Measurements from ENCODE around the gene KRIT1.
A peak's percentile ranks its signal among the peaks of the same experiment; 100 is the strongest.
"Not testable (repeated sequence)": the region's sequence is repeated elsewhere in the genome, so short reads cannot be mapped to it uniquely, and the experiment has no call there.

The KRIT1 gene

DNA sequence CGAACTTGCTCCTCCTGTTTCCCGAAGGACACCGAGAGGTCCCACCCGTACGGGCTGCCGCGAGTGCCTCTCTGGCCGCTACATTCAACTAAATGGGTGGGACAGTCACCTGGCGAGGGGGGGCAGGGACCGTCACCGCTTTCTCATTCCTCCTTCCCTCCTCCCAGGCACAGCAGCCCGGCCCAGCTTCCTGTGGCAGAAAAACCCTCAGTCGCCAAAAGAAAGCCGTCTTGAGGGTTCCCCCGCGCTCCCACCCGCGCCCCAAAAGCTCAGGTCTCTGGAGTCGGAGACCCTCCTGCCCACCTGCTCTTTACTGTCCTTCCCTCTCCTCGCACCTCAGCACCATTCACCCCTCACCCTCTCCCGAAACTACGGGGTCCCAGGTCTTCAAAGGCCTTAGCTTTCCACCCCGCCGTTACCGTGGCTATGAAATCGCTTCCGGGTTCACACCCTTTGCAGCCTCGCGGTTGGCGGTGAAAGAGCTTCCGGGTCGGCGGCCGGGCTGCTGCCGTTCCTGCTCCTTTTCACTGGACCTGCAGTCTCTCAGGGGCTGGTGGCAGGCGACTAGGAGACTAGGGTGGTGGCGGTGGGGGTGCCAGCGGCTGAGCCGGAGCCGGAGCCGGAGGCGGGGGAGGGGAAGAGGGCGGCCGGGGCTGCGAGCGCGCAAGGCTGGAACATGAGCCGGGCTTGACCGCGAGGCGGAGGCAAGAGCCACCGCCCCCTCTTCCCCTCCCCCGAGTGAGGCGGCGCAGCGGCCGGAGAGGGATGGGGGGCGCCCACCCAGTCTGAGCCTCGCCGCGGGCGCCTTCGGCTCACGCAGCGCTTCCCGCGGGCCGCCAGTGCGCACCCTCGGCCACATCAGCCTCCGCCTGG, at the start of gene KRIT1, which contains the start of gene ANKIB1:
TSS of gene KRIT1 (minus strand) at position 428 of the 873 bp plus-strand sequence. CDS start 3,779 bp downstream, outside the sequence.
TSS of gene ANKIB1 (plus strand) at position 488 of the 873 bp plus-strand sequence. CDS start 49,005 bp downstream, outside the sequence.
- FAIRE-seq: no peak

GRCh38 chr7:92295391-92295790, 49.7 kb upstream of the KRIT1 start:
- no peak for FAIRE-seq

GRCh38 chr7:92293896-92294590, 48.3 kb upstream of the KRIT1 start:
- peak; percentile 61 for FAIRE-seq

DNA sequence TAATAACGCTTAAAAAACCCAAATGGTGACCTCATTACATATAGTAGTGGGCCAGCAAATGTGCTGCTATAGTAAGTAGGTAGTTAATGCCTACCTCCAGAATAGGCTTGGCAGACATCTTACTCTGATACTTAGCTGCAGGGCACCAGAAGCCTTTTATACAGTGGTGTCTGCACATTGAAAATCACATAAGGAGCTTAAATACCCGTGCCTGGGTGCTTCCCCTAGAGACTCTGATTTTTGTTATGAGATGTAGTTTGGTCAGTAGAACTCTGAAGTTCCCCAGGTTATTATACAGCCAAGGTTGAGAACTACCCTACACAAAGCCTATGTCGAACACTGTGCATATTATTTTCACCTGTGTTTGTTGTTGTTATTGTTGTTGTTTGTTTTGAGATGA, 47.3 kb upstream of the KRIT1 start:
- FAIRE-seq: no peak

DNA sequence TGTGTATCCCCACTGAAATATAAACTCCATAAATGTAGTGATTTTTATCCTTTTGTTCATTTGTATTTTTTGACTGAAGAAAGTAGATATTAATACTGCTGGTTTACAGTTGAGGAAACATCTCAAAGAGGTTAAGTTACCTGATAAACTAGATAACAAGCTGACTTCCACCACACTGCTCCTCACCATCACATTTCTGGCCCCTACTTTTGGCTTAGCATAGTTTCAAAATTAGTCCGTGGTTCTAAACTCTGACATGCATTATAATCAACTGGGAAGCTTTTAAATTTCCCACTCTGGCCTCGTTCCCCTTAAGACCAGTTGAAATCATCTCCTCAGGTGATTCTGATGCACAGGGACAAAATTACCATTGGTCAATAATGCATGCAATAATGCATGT, 43.6 kb upstream of the KRIT1 start:
- no peak for FAIRE-seq

DNA sequence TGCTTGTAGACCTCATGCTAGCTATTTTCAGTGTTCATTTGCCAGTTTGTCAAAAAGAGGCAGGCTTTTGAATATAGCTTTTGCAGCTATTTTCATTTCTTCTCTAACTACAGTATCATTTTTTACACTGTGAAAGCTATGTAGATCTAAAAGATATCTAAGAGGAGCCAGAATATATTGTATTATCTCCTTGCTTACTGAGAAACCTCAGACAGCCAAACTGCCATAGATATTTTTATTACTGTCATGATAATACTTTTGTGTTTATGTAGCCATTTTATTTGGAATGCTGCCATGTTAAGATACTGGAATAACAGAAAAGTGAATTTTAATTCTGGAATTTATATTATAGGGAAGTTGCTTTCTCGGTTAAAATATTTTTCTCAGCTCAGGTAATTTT, 37.2 kb upstream of the KRIT1 start:
- no peak for FAIRE-seq

GRCh38 chr7:92282221-92282814, 36.6 kb upstream of the KRIT1 start:
- FAIRE-seq: no peak

DNA sequence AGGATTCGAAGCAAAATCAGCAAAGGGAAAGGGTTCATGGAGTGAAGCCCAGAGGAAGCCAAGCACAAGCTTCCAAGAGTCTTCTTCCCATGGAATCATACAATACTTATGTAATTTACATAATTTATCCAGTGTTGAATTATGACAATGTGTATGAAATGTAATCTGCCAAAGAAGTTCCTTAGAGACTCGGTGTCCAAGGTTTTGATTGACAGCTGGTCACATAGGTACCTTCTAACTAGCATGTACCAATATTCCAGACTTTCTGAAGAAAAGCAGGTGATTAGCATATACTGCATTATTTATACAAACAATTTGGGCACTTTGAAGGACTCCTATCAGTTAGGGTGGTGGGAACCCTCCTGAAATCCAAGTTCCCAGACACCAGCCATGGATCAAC, 35.3 kb upstream of the KRIT1 start:
- FAIRE-seq: no peak

- no peak for FAIRE-seq
Measured at GRCh38 chr7:92279396-92280031, 33.8 kb upstream of the KRIT1 start.

GRCh38 chr7:92276460-92276864, 30.7 kb upstream of the KRIT1 start:
- FAIRE-seq: no peak

DNA sequence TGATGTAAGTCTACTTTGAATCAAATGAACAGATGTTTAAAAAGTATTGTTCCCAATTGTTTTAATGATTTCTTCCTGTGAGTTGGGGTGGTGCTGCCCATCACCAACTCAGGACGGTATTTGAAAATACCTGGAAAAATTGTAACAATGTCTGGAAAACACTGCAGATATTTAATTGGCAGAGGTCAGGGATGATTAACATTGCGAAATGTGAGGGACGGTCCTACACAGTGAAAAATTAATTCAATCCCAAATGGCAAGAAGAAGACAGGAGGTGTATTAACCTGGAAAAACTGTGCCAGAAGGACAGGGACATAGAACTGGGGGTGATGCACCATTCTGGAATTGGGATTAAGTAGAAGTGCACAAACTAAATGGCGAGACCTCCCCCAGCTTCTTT, 29.6 kb upstream of the KRIT1 start:
- no peak for FAIRE-seq

GRCh38 chr7:92268921-92269320, 23.2 kb upstream of the KRIT1 start:
- FAIRE-seq: no peak

GRCh38 chr7:92266415-92267241, 20.9 kb upstream of the KRIT1 start:
- FAIRE-seq: no peak

DNA sequence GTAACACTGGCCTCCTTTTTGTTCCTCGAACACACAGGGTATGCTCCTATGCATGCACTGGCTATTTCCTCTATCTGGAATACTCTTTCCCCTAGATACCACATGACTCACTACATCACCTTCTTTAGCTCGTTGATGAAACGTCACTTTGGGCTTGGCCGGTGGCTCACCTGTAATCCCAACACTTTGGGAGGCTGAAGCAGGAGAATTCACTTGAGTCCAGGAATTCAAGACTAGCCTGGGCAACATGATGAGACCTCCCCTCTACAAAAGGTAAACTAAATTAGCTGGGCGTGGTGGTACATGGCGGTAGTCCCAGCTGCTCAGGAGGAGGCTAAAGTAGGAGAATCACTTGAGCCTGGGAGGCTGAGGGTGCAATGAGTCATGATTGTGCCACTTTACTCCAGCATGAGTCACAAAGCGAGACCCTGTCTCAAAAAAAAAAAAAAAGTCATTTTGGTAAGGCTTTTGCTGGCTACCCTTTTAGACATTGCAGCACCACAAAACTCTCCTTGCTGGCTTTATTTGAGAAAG, 14.6 kb upstream of the KRIT1 start:
- no peak for FAIRE-seq

DNA sequence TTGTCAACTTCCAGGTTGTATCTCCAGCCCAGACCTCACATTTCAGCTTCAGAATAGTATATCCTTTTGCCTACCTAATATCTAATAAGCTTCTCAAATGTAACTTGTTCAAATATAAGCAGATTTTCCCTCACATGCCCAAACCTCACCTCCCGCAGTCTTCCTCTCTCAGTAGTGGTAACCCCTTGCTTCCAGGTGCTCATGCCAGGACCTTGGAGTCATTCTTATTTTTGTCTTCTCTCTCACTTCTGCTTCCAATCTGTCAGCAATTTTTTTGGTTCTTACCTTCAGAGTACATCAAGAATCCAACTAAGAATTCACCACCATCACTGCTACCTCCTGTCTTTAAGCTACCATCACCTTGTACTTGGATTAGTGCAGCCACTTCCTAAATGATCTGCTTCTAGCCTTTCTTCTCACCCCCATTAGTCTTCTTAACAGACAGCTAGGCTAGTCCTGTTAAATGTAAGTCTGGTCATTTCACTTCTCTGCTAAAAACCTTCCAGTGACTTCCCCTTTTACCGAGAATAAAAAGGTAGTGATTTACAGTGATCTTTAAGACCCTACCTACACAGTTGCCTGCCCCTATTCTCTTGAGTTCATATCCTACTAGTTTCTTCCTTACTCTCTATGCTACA, 14.0 kb upstream of the KRIT1 start:
- FAIRE-seq: no peak

GRCh38 chr7:92259062-92259461, 13.3 kb upstream of the KRIT1 start:
- FAIRE-seq: no peak

DNA sequence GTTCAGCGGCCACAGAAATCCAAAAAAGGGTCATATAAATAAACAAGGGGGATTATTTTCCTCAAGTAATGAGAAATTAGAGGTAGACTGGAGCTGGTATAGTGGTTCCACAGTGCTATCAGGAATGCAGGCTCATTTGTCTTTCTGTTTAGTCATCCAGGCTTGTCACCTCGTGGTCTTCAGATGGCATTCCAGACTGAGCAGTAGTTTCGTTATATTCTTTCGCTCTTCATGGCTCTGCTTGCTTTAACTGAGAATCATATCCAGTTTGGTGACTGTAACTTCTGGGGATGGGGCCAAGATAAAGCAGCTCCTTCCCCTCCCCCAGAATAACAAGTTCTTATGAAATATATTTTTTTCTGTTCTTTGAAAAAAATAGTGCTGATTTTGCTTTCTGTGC, 9.6 kb upstream of the KRIT1 start:
- no peak for FAIRE-seq

DNA sequence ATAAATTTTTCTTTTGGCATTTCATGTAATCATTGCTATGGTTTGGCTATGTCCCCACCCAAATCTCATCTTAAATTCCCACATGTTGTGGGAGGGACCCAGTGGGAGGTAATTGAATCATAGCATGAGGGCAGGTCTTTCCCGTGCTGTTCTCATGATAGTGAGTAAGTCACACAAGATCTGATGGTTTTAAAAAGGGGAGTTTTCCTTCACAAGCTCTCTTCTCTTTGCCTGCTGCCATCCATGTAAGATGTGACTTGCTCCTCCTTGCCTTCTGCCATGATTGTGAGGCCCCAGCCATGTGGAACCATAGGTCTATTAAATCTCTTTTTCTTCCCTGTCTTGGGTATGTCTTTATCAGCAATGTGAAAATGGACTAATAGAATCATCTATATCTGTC, 9.1 kb upstream of the KRIT1 start:
- not testable (repeated sequence) for FAIRE-seq

GRCh38 chr7:92253251-92253650, 7.5 kb upstream of the KRIT1 start:
- FAIRE-seq: no peak

- FAIRE-seq: no peak
Measured at GRCh38 chr7:92251181-92251580, 5.5 kb upstream of the KRIT1 start.

- FAIRE-seq: no peak
Measured at GRCh38 chr7:92250603-92251002, 4.9 kb upstream of the KRIT1 start.
